Measurements from ENCODE around the gene CTPS2. TPM values are rescaled to one million over a fixed set of nuclear protein-coding genes. Genes with fewer than 3 reads are reported as not detected.
"Not testable (repeated sequence)": the region's sequence is repeated elsewhere in the genome, so short reads cannot be mapped to it uniquely, and the experiment has no call there.

The CTPS2 gene
- total RNA-seq, 6 donors from 2014 or later = 5.1 to 30.1 (median 10.7) TPM

- peaks cover 0 to 10% (median 2%) of the 10 kb centered on the region in 4 donors for H3K9me3 ChIP-seq
- peaks cover 0 to 4% (median 0%) of the 10 kb centered on the region in 4 donors for H3K36me3 ChIP-seq
- H3K4me1 ChIP-seq = no peaks in the 10 kb centered on the region
- no peak overlapping the region for H3K27ac ChIP-seq
- WGBS, 2 donors = 82 to 99% methylated on average over 6 of the region's 6 CpGs
- DNase-seq = no peak
- no peak for ATAC-seq (ENCODE audit: low FRiP score in 2 of 2)
- H3K4me3 ChIP-seq = no peak overlapping the region
- no peaks in the 10 kb centered on the region for H3K27me3 ChIP-seq
- TF ChIP-seq POLR2A (IDR thresholded peaks at IDR 0.05) (no peak), CTCF (IDR thresholded peaks at IDR 0.05) (no peak), POLR2AphosphoS5 (IDR thresholded peaks at IDR 0.05) (no peak), EP300 (IDR thresholded peaks at IDR 0.05) (no peak)
These were observed 125.9 kb downstream of the CTPS2 start for GRCh38 chrX:16586377-16587112.

GRCh38 chrX:16585486-16586376 is 126.7 kb downstream of the CTPS2 start:
- Histone ChIP-seq H3K36me3 (peaks cover 0 to 4% (median 0%) of the 10 kb centered on the region in 4 donors), H3K27me3 (no peaks in the 10 kb centered on the region), H3K9me3 (peaks cover 0 to 17% (median 2%) of the 10 kb centered on the region in 4 donors), H3K27ac (no peak overlapping the region), H3K4me3 (no peak overlapping the region), H3K4me1 (no peaks in the 10 kb centered on the region)
- no peak for TF ChIP-seq CTCF (IDR thresholded peaks at IDR 0.05)
- TF ChIP-seq POLR2AphosphoS5 (IDR thresholded peaks at IDR 0.05) = no peak
- TF ChIP-seq POLR2A (IDR thresholded peaks at IDR 0.05) = no peak
- no peak for TF ChIP-seq EP300 (IDR thresholded peaks at IDR 0.05)
- DNase-seq (no peak), ATAC-seq (ENCODE audit: low FRiP score in 2 of 2) (no peak)
- WGBS, 2 donors = 42 to 60% methylated on average over 2 to 7 of the region's 7 CpGs

- not testable (repeated sequence) for H3K4me1 ChIP-seq; H3K4me3 ChIP-seq; DNase-seq; H3K27me3 ChIP-seq; H3K27ac ChIP-seq; ATAC-seq (ENCODE audit: low FRiP score in 2 of 2); H3K36me3 ChIP-seq
- peaks cover 0 to 17% (median 2%) of the 10 kb centered on the region in 4 donors for H3K9me3 ChIP-seq
- WGBS, 2 donors = 52 to 71% methylated on average over 14 of the region's 14 CpGs
These were observed 132.3 kb downstream of the CTPS2 start for GRCh38 chrX:16580004-16580797.

- WGBS, 2 donors = 46 to 66% methylated on average over 3 of the region's 3 CpGs
- TF ChIP-seq POLR2AphosphoS5 (IDR thresholded peaks at IDR 0.05) (no peak), POLR2A (IDR thresholded peaks at IDR 0.05) (no peak), CTCF (IDR thresholded peaks at IDR 0.05) (no peak), EP300 (IDR thresholded peaks at IDR 0.05) (no peak)
These were observed 133.0 kb downstream of the CTPS2 start for GRCh38 chrX:16579517-16579916.

GRCh38 chrX:16578218-16578617 is 134.3 kb downstream of the CTPS2 start:
- Histone ChIP-seq H3K9me3 (peaks cover 0 to 17% (median 2%) of the 10 kb centered on the region in 4 donors), H3K27ac (no peak overlapping the region), H3K4me3 (no peak overlapping the region), H3K36me3 (no peaks in the 10 kb centered on the region), H3K4me1 (no peaks in the 10 kb centered on the region), H3K27me3 (no peaks in the 10 kb centered on the region)
- DNase-seq = no peak
- TF ChIP-seq POLR2A (IDR thresholded peaks at IDR 0.05) (no peak), EP300 (IDR thresholded peaks at IDR 0.05) (no peak)
- ATAC-seq (ENCODE audit: low FRiP score in 2 of 2) = no peak
- WGBS, 2 donors = 51 to 70% methylated on average over 2 of the region's 2 CpGs

More at GRCh38 chrX:16579517-16579916, 133.0 kb downstream of the CTPS2 start:
- DNase-seq = no peak
- Histone ChIP-seq H3K9me3 (peaks cover 0 to 17% (median 2%) of the 10 kb centered on the region in 4 donors), H3K27me3 (no peaks in the 10 kb centered on the region), H3K4me3 (no peak overlapping the region), H3K27ac (no peak overlapping the region), H3K36me3 (no peaks in the 10 kb centered on the region), H3K4me1 (no peaks in the 10 kb centered on the region)
- no peak for ATAC-seq (ENCODE audit: low FRiP score in 2 of 2)

Data from upper lobe of left lung (tissue), 6 donors.